Psoas muscle (tissue), 8 donors: ENCODE measurements around the gene CIT. TPM values are rescaled to one million over a fixed set of nuclear protein-coding genes. Genes with fewer than 3 reads are reported as not detected.

Experiments used
- ATAC-seq, 4 donors: fragments of 200-7000 bp; cut with Tn5 transposase; one replicate each; pipeline ENCODE4 v1.9.1; 2020; ENCODE audit warnings: moderate library complexity in 3 of 4, mild to moderate bottlenecking in 2 of 4
- DNase-seq, 2 donors: peaks; one replicate each; pipeline ENCODE4 v3.0.0-alpha.2; 2020
- H3K27ac ChIP-seq: fragments of 200-600 bp; one replicate; pipeline ENCODE4 v1.8.0; 2022
- H3K27me3 ChIP-seq, 3 donors: fragments of 200-600 bp in 1 of 3; one replicate each; pipeline versions ENCODE4 v1.6.1 to v1.8.0; 2013 to 2022; ENCODE audit warnings: low read length in 2 of 3, mild to moderate bottlenecking in 2 of 3, moderate library complexity in 1 of 3; ENCODE audit not compliant: insufficient read depth in 3 of 3
- H3K36me3 ChIP-seq, 2 donors: fragments of 200-600 bp in 1 of 2; one replicate each; pipeline versions ENCODE4 v1.6.1 to v1.8.0; 2013 to 2022; ENCODE audit warnings: low read depth in 1 of 2, mild to moderate bottlenecking in 1 of 2, moderate library complexity in 1 of 2; ENCODE audit not compliant: insufficient read depth in 1 of 2
- H3K4me1 ChIP-seq: fragments of 200-600 bp; one replicate; pipeline ENCODE4 v1.8.0; 2022
- H3K4me3 ChIP-seq: fragments of 200-600 bp; one replicate; pipeline ENCODE4 v1.8.0; 2022; ENCODE audit warnings: mild to moderate bottlenecking
- H3K9me3 ChIP-seq: fragments of 200-600 bp; one replicate; pipeline ENCODE4 v1.8.0; 2022
- WGBS, 3 donors: extraction: QIAGEN DNeasy Blood & Tissue Kit; methylation state at CpG; one replicate each; pipeline versions ENCODE4 v1.1.6 to v1.1.7; 2013; 5-methylcytosine and 5-hydroxymethylcytosine counted together
- intact Hi-C, 2 donors: fragments of 100-400 bp; cut with DNase I; formaldehyde crosslinking; loops; one replicate each; pipeline versions ENCODE4 v1.11.0 to v1.14.2; 2022
- polyA plus RNA-seq, 3 donors: library from polyadenylated mRNA; stranded (reverse); fragments of 200-250 nt; gene quantifications; one replicate each; pipeline ENCODE4 v1.2.3, GENCODE V29; 2013
- total RNA-seq, 4 donors: library from RNA; stranded (reverse); fragmentation: NEBNext Ultra II Directional in 2 of 4; extraction: Animal tissue kit (Norgen Biotek cat#: 25700) in 2 of 4; gene quantifications; one replicate each; pipeline versions ENCODE4 v1.2.1 to v1.2.4, GENCODE V29; 2021 to 2023
- TF ChIP-seq, protein P1 (sequence below): fragments of 200-600 bp; IDR thresholded peaks from one replicate; pipeline ENCODE4 v1.8.0; 2022; ENCODE audit warnings: antibody characterized with exemption
- donor health status: healthy with polysubstance abuse.
- donor health status: DM: no; HTN: no; CAD: no; lungs with moderate emphysema.
- donor health status: Bipolar disorder and iron deficiency.
- donor health status: healthy.
- donor health status: DM: yes; HTN: yes; CAD: no.
- donor health status: DM: no; HTN: no; CAD: no.
- donor health status: DM: no; HTN: no; CAD: no.
- donor health status: DM: yes; HTN: yes; CAD: no.

Gene CIT
- total and polyA plus RNA-seq, 7 donors, result 0.06 to 2.4 (median 0.40) TPM

DNA sequence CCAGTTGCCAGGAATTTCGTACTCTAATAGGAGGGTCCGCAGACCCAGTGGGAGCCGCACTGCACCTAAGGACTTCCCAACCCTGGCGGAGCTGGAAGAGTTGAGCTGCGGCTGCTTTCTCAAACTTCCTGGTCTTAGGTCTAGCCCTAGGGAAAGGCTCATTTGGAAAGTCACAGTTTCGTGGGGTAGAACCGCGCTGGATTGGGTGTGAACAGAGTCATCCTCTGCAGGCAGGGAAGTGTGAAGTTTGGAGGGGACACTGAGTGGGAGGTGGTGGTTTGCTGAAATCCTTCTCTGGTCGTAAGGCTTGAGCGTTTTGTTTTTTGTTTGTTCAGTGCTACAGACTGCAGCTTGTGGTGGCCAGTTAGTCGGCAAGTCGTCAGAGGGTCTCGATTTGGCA lies 190.3 kb downstream of the CIT start:
- ATAC-seq, result no peak
- no peak overlapping the region for H3K4me3 ChIP-seq
- DNase-seq, result no peak
- intact Hi-C loops, result no loop called here
- H3K27me3 ChIP-seq, result no peaks in the 10 kb centered on the region
- H3K36me3 ChIP-seq, result peaks cover 0 to 7% of the 10 kb centered on the region in 2 donors
- WGBS, 3 donors, result 65 to 69% (median 66%) methylated on average over 13 of the region's 13 CpGs
- TF ChIP-seq, protein P1, sequence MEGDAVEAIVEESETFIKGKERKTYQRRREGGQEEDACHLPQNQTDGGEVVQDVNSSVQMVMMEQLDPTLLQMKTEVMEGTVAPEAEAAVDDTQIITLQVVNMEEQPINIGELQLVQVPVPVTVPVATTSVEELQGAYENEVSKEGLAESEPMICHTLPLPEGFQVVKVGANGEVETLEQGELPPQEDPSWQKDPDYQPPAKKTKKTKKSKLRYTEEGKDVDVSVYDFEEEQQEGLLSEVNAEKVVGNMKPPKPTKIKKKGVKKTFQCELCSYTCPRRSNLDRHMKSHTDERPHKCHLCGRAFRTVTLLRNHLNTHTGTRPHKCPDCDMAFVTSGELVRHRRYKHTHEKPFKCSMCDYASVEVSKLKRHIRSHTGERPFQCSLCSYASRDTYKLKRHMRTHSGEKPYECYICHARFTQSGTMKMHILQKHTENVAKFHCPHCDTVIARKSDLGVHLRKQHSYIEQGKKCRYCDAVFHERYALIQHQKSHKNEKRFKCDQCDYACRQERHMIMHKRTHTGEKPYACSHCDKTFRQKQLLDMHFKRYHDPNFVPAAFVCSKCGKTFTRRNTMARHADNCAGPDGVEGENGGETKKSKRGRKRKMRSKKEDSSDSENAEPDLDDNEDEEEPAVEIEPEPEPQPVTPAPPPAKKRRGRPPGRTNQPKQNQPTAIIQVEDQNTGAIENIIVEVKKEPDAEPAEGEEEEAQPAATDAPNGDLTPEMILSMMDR, result no peak
- H3K9me3 ChIP-seq, result no peaks in the 10 kb centered on the region
- no peak overlapping the region for H3K27ac ChIP-seq
- H3K4me1 ChIP-seq, result peaks cover 6% of the 10 kb centered on the region

DNA sequence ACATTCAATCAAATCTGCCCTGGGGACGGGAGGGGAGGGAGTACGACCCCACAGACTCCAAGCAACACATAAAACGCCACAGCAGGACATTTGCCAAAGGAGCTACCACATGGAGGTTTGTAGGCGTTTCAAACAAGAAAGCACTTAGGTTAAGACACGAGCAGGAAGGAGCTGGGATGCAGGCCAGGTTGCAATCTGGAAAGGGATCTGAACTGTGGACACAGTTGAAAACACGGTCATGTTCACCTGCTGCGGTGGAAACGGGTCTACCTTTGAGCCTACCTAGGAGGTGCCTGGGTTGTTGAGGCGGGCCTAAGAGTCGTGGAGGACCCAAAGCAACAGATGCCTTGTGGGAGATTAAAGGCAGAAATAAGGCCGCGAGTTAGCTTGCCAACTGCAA lies 190.8 kb downstream of the CIT start:
- intact Hi-C loops, result no loop called here

DNA sequence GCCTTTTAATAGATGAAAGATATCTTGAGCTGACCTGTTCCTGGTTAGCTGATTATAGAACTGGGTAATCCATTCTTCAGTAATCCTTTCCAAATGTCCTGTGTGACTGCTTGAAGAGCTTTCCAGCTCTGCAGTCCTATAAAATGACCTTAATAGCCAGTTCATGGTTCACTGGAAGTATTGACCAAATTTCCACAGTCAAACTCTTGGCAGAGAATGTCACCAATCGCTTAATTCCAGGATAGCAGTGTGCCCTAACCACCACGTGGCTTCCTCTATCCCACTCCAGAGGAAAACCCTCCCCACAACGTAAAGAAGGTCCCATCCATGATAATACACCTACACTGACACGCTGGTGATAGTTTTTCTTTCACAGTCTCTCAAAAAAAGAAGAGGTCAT lies 191.7 kb downstream of the CIT start:
- no peak overlapping the region for H3K4me3 ChIP-seq
- H3K27me3 ChIP-seq, result no peaks in the 10 kb centered on the region
- intact Hi-C loops, result no loop called here
- no peak for DNase-seq
- peaks cover 0 to 21% of the 10 kb centered on the region in 2 donors for H3K36me3 ChIP-seq
- ATAC-seq, result no peak
- TF ChIP-seq, protein P1, result no peak
- peaks cover 6% of the 10 kb centered on the region for H3K4me1 ChIP-seq
- no peak overlapping the region for H3K27ac ChIP-seq
- H3K9me3 ChIP-seq, result no peaks in the 10 kb centered on the region
- 43 to 56% (median 49%) methylated on average over 4 of the region's 4 CpGs for WGBS, 3 donors

More for the DNA sequence above, 190.8 kb downstream of the CIT start:
- Histone ChIP-seq H3K4me1 (peaks cover 6% of the 10 kb centered on the region), H3K4me3 (no peak overlapping the region), H3K27me3 (no peaks in the 10 kb centered on the region), H3K9me3 (no peaks in the 10 kb centered on the region), H3K36me3 (peaks cover 0 to 12% of the 10 kb centered on the region in 2 donors), H3K27ac (no peak overlapping the region)
- DNase-seq, result no peak
- TF ChIP-seq, protein P1, result no peak
- 68 to 73% (median 71%) methylated on average over 12 of the region's 12 CpGs for WGBS, 3 donors
- no peak for ATAC-seq

DNA sequence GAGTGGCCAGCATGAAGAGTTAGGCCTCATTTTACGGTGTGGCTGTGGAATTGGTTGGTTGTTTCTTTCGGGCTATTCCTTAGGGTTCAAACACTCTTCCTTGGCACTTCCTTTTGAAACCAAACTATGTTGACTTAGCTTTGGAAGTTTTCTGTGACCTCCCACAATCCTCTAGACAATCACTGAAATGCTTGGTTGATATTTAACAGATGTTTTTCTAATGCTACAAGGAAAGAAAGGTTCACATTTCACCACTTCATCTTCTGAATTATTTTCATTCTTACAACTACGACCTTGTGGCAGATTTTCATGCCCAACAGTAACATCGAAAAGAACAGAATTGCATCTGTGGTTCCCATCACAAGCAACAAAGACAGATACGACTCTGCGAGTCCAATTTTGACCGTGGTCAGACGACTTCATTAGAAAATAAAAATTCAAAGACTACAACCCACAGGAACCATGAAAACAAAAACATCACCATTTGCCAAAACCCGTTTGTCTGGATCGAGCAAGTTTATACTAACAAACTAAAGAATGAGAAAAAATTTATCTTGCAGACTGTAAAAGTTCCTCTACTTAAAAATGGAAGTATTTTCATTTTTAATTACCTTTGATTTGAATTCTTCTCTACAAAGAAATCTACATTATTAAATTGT lies 192.3 kb downstream of the CIT start:
- no peak overlapping the region for H3K4me3 ChIP-seq
- no peaks in the 10 kb centered on the region for H3K9me3 ChIP-seq
- no peak for DNase-seq
- no peaks in the 10 kb centered on the region for H3K27me3 ChIP-seq
- no peak overlapping the region for H3K27ac ChIP-seq
- intact Hi-C loops, result no loop called here
- TF ChIP-seq, protein P1, result no peak
- H3K4me1 ChIP-seq, result peaks cover 6% of the 10 kb centered on the region
- ATAC-seq, result no peak
- 28 to 44% (median 31%) methylated on average over 10 of the region's 10 CpGs for WGBS, 3 donors
- peaks cover 4 to 27% of the 10 kb centered on the region in 2 donors for H3K36me3 ChIP-seq

DNA sequence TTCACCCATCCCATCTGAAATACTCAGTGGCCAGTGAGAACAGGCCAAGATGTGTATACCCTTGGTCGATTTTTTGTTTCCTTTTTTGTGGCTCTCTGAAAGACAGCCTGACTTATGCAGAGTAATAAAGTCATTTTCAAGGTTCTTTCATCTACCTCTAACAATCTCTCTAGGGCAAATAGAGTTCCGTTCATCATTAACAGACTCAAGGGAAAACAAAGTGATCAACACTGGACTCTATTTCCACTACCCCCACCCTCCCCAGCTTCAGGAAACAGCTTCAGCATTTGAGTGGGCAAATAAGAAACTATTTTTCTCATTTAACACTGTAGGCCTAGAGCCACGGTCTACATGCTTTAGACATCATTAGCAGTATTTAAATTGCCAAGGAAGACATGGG lies 193.3 kb downstream of the CIT start:
- H3K4me3 ChIP-seq, result no peak overlapping the region
- DNase-seq (no peak), ATAC-seq (no peak)
- peaks cover 6% of the 10 kb centered on the region for H3K4me1 ChIP-seq
- no peak overlapping the region for H3K27ac ChIP-seq
- peaks cover 11 to 37% of the 10 kb centered on the region in 2 donors for H3K36me3 ChIP-seq
- H3K9me3 ChIP-seq, result no peaks in the 10 kb centered on the region
- 70 to 74% (median 71%) methylated on average over 3 of the region's 3 CpGs for WGBS, 3 donors
- intact Hi-C loops, result no loop called here
- H3K27me3 ChIP-seq, result no peaks in the 10 kb centered on the region
- TF ChIP-seq, protein P1, result no peak
